NCI-H2107 treated with DMSO at 0.1 percent for 48 hours (cell line): ENCODE measurements around the gene MORN3.
A peak's percentile ranks its signal among the peaks of the same experiment; 100 is the strongest.
"Not testable (repeated sequence)": the region's sequence is repeated elsewhere in the genome, so short reads cannot be mapped to it uniquely, and the experiment has no call there.

Experiments used
- DNase-seq: peaks from one replicate; lab custom pipeline; 2025; ENCODE audit not compliant: unreplicated experiment; lab: John Stamatoyannopoulos, UW

Gene MORN3

DNA sequence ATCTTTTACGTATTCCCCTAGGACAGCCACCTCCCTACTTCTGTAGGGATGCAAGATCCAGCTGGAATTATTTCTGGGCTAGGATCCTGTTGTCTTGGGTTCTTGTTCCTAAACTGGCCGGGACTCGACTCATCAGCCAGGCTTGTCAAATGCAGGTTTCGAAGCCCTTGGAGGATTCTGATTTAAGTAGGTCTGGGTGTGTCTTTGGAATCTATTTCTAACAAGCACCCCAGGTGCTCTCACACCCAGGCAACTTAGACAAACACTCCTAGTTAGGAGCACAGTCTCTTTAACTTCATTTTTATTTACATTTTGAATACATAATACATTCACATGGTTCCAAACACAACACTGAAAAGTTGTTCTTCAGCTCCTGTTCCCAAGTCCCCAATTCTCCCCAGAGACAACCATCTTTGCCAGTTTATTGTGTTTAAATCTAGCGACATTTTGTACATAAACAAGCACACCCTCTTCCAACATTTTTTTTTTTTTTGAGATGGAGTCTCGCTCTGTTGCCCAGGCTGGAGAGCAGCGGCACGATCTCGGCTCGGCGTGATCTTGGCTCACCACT, 20.9 kb downstream of the MORN3 start:
- DNase-seq = no peak

DNA sequence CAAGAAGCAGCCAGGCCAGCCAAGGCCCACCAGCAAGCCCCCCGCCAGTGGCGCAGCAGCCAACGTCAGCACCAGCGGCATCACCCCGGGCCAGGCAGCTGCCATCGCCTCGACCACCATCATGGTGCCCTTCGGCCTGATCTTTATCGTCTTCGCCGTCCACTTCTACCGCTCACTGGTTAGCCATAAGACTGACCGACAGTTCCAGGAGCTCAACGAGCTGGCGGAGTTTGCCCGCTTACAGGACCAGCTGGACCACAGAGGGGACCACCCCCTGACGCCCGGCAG, 28.2 kb downstream of the MORN3 start:
- DNase-seq = no peak

DNA sequence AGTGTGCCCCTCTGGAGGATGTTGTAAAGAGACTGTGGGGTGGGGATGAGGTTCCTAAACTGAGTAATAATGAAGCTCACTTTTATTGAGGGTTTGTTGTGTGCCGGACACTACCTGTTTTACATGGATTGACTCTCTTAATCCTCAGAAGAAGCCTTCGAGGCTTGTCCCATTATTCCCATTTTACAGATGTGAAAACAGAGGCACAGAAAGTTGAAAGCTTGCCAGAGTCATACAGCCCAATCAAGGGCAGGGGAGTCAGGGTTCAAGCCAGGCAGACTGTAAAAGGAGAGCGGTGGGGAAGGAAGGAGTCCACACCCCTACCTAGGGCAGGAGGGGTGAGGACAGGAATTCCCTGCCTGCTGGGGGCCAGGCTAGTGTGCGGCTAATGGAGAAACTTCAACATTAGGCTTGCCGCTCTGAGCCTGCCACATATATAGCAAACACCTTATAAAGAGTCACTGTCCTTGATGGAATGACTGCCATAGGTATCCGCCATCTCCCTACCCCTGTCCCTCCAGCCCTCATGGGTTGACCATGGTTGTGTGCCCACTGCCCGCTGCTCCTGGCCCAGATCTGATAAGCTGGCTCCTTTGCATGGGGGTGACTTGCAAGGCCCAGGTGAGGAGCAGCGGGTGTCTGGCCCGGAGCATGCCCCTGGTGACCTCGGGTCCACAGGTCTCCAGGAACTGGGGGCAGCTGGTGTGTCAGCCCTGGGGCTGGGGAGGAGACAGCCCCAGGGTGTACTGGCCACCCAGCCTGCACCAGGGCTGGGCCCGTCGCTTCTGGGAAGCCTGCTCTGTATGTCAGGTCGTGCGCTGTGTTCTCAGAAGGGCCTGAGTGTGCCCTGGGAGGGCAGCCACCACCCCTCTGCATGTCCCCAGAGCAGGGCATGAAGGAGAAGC, 30.9 kb downstream of the MORN3 start:
- DNase-seq = no peak

DNA sequence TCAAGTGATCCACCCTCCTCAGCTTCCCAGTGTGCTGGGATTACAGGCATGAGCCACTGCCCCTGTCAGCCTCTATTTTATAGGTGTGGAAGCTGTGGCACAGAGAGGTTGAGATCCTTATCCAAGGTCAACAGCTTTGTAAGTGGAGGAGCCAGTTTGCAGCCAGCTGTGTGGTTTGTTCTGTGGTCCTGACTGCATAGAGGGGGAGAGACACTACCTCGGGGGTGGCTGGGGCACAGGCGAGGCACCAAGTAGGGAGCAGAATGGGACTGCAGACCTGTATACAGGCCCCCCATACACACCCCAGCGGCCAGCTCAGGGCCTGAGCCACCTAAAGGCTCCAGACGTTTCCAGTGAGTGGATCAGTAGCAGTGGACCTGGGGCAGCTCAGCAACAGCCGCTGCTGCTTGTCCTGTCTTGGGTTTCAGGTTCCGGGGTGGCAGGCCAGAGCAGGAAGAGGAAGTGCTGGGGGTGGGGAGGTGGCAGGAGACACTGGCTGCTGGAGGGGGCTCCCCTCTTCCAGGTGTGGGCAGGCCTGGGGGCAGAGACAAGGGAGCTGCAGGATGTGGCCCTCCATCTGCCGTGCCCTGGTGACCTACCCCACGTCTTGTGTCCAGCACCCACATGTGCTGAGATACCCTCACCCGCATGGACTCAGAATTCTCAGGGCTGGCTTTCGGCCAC, 32.1 kb downstream of the MORN3 start:
- no peak for DNase-seq

DNA sequence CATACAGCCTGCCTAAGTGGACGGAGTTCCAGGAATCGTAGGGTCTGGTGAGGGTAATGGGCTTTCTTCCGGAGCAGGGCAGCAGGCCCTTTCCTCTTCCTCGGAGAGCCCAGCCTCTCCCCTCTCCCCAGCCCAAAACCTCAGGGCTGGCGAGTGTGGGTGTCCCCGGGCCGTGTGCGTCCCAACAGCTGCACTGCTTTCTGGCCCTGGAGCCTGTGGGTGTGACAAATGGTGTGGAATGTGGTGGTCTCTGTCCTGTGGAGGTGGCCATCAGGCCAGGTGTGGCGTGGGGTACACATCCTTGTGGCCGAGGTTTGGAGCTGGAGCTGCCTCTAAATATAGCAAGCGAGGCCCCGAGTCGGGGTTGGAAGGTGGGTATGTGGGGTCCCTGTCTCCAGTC, 34.6 kb downstream of the MORN3 start:
- no peak for DNase-seq

DNA sequence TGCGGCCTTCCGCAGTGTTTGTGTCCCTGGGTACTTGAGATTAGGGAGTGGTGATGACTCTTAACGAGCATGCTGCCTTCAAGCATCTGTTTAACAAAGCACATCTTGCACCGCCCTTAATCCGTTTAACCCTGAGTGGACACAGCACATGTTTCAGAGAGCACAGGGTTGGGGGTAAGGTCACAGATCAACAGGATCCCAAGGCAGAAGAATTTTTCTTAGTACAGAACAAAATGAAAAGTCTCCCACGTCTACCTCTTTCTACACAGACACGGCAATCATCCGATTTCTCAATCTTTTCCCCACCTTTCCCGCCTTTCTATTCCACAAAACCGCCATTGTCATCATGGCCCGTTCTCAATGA, 35.6 kb downstream of the MORN3 start:
- not testable (repeated sequence) for DNase-seq

DNA sequence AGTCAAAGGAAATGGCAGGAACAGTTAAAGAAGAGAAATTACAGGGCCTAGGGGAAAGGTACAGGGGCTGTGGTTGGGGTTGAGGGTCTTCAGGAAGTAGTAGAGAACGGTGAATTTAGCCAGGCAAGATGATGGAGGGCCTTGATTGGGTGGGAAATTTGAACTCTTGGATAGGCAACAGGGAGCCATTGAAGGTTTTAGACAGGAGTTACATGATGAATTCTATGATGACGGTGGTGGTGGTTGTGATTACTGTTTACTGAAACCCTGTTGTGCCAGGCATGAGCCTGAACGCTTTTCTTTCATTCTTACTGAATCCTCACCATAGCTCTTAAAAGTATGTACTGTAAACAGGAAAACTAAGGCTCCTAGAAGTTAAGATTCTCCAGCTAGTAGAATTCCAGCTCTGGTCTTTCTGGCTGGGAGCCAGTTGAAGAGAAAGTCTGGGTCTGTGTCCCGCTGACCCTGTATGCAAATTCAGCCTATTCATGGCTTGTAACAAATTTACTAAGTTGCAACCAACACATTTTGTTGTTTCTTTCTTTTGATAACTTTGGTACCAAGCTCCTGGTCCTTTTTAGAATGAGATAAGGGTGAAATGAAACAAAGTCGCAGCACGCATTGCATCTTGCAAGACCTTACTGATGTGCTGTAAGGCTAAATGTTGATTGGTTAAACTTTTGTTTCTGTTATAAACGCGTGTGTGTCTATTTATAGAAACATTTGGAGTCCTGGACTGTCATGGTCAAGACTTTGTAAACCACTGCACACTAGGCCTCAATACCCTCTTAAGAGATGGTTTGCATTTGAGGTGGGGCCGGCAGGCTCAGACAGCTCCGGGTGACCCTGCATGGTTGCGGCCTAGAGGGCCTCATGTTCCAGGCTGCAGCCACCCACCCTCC, 37.1 kb downstream of the MORN3 start:
- DNase-seq = no peak

DNA sequence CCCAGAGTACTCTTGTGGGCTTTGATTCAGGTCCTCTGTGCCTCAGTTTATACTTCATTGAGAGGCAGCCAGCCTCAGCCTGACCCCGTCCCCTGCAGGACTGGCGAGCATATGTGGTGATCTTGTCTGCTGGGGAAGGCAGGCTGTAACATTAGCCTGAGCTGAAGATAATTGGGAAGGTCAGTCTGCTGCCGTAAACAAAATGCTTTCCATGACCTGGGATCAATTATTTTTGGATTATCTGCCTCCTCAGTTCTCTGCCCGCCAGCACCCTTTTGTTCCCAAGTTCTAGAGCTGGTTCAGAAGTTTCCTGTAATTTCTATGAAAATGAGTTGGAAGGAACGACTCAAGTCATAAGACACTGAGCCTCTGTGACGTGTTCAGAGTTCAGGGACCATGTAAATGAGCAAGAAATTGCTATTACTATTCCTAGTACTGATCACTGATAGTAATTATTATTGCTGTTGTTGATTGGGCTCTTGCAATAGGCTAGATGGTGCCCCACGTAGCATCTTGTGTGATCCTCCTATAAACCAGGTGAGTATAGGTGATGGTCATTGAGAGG, 38.6 kb downstream of the MORN3 start:
- no peak for DNase-seq

- no peak for DNase-seq
Observed at GRCh38 chr12:121628536-121628935, 40.9 kb downstream of the MORN3 start.

GRCh38 chr12:121628037-121628436, 41.4 kb downstream of the MORN3 start:
- DNase-seq = no peak

GRCh38 chr12:121626853-121627640, 42.4 kb downstream of the MORN3 start:
- peak; percentile 38 for DNase-seq

- peak; percentile 81 for DNase-seq
Observed at GRCh38 chr12:121626087-121626852, 43.2 kb downstream of the MORN3 start, which contains the start of gene ORAI1. Gene ORAI1 (plus strand): TSS chr12:121626530.

GRCh38 chr12:121620333-121620891, 49.0 kb downstream of the MORN3 start:
- DNase-seq = no peak

- DNase-seq = no peak
Observed at GRCh38 chr12:121618659-121619233, 50.7 kb downstream of the MORN3 start.

DNA sequence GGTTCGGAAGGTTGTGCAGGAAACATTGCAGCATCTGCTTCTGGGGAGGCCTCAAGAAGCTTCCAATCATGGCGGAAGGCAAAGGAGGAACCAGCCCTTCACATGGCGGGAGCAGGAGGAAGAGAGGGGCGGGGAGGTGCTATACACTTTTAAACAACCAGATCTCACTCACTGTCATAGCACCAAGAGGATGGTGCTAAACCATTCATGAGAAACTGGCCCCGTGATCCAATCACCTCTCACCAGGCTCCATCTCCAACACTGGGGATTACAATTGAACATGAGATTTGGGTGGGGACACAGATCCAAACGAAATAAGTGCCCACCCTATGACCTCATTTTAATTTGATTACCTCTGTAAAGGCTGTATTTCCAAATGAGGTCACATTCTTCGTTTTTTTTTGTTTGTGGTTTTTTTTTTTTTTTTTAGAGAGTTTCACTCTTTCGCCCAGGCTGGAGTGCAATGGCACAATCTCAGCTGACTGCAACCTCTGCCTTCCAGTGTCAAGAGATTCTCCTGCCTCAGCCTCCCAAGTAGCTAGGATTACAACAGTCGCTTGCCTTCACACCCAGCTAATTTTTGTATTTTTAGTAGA, 54.5 kb downstream of the MORN3 start:
- no peak for DNase-seq

DNA sequence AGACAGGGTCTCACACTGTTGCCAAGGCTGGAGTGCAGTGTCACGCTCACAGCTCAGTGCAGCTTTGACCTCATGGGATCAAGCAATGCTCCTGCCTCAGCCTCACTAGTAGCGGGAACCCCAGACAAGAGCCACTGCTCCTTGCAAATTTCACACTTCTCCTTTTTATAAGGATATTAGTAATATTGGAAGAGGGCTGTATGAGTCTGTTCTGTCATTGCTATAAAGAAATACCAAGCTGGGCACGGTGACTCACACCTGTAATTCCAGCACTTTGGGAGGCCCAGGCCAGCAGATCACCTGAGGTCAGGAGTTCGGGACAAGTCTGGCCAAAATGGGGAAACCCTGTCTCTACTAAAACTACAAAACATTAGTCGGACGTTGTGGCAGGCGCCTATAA, 56.0 kb downstream of the MORN3 start:
- no peak for DNase-seq

DNA sequence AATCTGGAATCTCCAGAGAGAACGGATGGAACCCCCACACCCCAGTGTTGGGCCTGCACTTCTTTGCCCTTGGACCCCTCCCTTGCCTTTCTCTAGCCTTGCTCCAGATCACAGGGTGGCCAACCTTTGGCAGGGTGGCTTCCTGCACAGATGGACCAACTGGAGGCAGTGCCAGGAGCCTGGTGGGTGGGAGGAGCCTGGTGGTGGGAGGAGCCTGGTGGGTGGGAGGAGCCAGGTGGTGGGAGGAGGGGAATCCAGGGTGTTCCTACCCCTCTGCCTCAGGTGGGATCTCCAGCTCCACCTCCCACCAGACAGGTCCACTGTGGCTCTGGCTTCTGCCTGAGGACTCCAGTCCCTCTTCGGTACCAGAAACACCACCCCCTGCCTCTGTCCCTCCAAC, 58.1 kb downstream of the MORN3 start:
- DNase-seq = no peak
